Measurements from ENCODE around the gene BATF3. TPM values are rescaled to one million over a fixed set of nuclear protein-coding genes. Genes with fewer than 3 reads are reported as not detected.

The BATF3 gene
- total and polyA plus RNA-seq, 9 of the 15 experiments (the other 6 are each of a cell fraction or from before 2014, with no cell fraction given) = 0.40 to 3.8 (median 2.0) TPM

DNA sequence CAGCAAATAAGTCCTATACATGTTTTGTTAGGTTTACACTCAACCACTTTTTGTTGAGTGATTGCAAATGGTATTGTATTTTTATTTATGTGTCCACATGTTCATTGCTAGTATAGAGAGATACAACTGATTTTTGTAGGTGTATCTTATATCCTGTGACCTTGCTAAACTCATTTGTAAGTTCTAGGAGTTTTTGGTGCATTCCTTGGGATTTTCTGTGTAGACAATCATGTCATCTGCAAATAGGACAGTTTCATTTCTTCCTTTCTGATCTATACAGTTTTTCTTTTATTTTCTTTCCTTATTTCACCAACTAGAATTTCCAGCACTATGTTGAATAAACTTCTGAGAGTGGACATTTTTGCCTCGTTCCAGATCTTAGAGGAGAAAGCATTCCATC is 16.5 kb upstream of the BATF3 start:
- ChIA-PET CTCF (ENCODE audit: low intra/inter-chr PET ratio) (no interaction called here), POLR2A (interaction anchor here (0.5 to 0.7 kb wide), 2 partner anchors 12 to 145 kb away, joined by 3 read pairs; no protein-coding TSS in a partner anchor)
- Histone ChIP-seq H3K4me1 (replicated peaks in 1 of 2; ENCODE audit: control insufficient read depth in 2 of 2, insufficient read depth in 2 of 2, low read length in 2 of 2) (peaks cover 0 to 3% of the 10 kb centered on the region in 2 experiments; a peak in 3 of 5 replicates), H4K20me1 (replicated peaks; ENCODE audit: control insufficient read depth, insufficient read depth, low read length) (no peaks in the 10 kb centered on the region), H3K36me3 (ENCODE audit: control insufficient read depth, insufficient read depth, low read length) (no peaks in the 10 kb centered on the region), H3K4me3 (no peak overlapping the region), H3K27me3 (ENCODE audit: control insufficient read depth in 2 of 2, insufficient read depth in 2 of 2, low read length in 2 of 2) (peaks cover 0 to 3% of the 10 kb centered on the region in 2 experiments; a peak in 1 of 5 replicates), H3K27ac (ENCODE audit: extremely low read depth, low read depth, low read length) (no peak overlapping the region), H3K9me3 (replicated peaks; ENCODE audit: control insufficient read depth, insufficient read depth, low read depth, low read length) (no peaks in the 10 kb centered on the region), H3K4me2 (ENCODE audit: insufficient read depth, low read length) (no peak overlapping the region), H3K79me2 (ENCODE audit: control insufficient read depth, insufficient read depth, low read length) (no peaks in the 10 kb centered on the region), H3K9me1 (ENCODE audit: control insufficient read depth, insufficient read depth, low read length) (no peaks in the 10 kb centered on the region), H2AFZ (ENCODE audit: low read depth, low read length) (no peak overlapping the region), H3K9ac (ENCODE audit: insufficient read depth in 1 of 2, low read depth in 2 of 2, low read length in 2 of 2) (no peak overlapping the region)
- ATAC-seq (no peak), FAIRE-seq (no peak), DNase-seq (ENCODE audit: extremely low read depth in 1 of 4, low spot score in 3 of 4) (no peak)
- BruUV-seq (replicated peaks) = no TSS peak
- WGBS (ENCODE audit: insufficient coverage, low coverage, missing lambda C conversion rate) = 0% methylated on average over 1 of the region's 1 CpG
- in situ Hi-C loops (cut with MboI) (no loop called here), intact Hi-C loops (cut with micrococcal nuclease) (no loop called here)
- no peak for TF ChIP-seq POLR2B (IDR thresholded peaks at IDR 0.05; ENCODE audit: low read depth, partially characterized antibody)
- TF ChIP-seq NCOR1 (IDR thresholded peaks at IDR 0.05) = no peak
- TF ChIP-seq CCNT2 (IDR thresholded peaks at IDR 0.05; ENCODE audit: borderline replicate concordance, extremely low read depth, insufficient read length, low read depth, low read length) = no peak
- TF ChIP-seq, protein P1, sequence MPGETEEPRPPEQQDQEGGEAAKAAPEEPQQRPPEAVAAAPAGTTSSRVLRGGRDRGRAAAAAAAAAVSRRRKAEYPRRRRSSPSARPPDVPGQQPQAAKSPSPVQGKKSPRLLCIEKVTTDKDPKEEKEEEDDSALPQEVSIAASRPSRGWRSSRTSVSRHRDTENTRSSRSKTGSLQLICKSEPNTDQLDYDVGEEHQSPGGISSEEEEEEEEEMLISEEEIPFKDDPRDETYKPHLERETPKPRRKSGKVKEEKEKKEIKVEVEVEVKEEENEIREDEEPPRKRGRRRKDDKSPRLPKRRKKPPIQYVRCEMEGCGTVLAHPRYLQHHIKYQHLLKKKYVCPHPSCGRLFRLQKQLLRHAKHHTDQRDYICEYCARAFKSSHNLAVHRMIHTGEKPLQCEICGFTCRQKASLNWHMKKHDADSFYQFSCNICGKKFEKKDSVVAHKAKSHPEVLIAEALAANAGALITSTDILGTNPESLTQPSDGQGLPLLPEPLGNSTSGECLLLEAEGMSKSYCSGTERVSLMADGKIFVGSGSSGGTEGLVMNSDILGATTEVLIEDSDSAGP (CRISPR knock-in tag; IDR thresholded peaks at IDR 0.05) = no peak
- TF ChIP-seq ZNF134 (CRISPR knock-in tag; conservative IDR thresholded peaks at IDR 0.05) = no peak
- TF ChIP-seq FOXK2 (conservative IDR thresholded peaks at IDR 0.05 in 1 of 2, IDR thresholded peaks at IDR 0.05 in 1 of 2; ENCODE audit: low read depth in 2 of 2) = no peak
